Adrenal gland (tissue), 12 donors: Measurements from ENCODE around the gene LDAH. TPM values are rescaled to one million over a fixed set of nuclear protein-coding genes. Genes with fewer than 3 reads are reported as not detected.

Source experiments
- DNase-seq, 7 donors: peaks; one replicate each; pipeline ENCODE4 v3.0.0-alpha.2; 2019 to 2020
- H3K27ac ChIP-seq, 5 donors: fragments of 200-600 bp; sonication (generic) in 4 of 5; 1 replicate in 3 of 5; 2 replicates in 2 of 5; pipeline versions ENCODE4 v1.5.1 to v1.8.0; 2016 to 2020; ENCODE audit warnings: mild to moderate bottlenecking in 1 of 5
- H3K27me3 ChIP-seq: fragments of 200-600 bp; 2 replicates; pipeline ENCODE4 v1.8.0; 2021
- H3K36me3 ChIP-seq, 2 donors: fragments of 200-600 bp; replicated peaks in 1 of 2; 1 replicate in 1 of 2; 2 replicates in 1 of 2; pipeline versions ENCODE4 v1.5.1 to v1.8.0; 2018 to 2022
- H3K4me1 ChIP-seq, 2 donors: fragments of 200-600 bp; replicated peaks in 1 of 2; 1 replicate in 1 of 2; 2 replicates in 1 of 2; pipeline versions ENCODE4 v1.5.1 to v1.8.0; 2018 to 2021
- H3K4me3 ChIP-seq, 4 donors: fragments of 200-600 bp; sonication (generic) in 3 of 4; one replicate each; pipeline ENCODE4 v1.5.1; 2016 to 2018
- H3K9me3 ChIP-seq, 3 donors: fragments of 200-600 bp; sonication (generic) in 1 of 3; replicated peaks in 1 of 3; 1 replicate in 2 of 3; 2 replicates in 1 of 3; pipeline versions ENCODE4 v1.5.1 to v1.8.0; 2016 to 2021
- CTCF ChIP-seq, 6 experiments: fragments of 450-650 bp in 4 of 6; fragments of 200-600 bp in 2 of 6; sonication (generic) in 1 of 6; IDR thresholded peaks; 1 replicate in 5 of 6; 2 replicates in 1 of 6; pipeline versions ENCODE4 v1.5.1 to v1.8.0; 2016 to 2021; ENCODE audit warnings: antibody characterized with exemption in 6 of 6, mild to moderate bottlenecking in 2 of 6, moderate library complexity in 1 of 6
- POLR2A ChIP-seq, 2 donors: fragments of 450-650 bp; IDR thresholded peaks; one replicate each; pipeline ENCODE4 v1.6.1; 2017; ENCODE audit warnings: antibody characterized with exemption in 2 of 2, mild to moderate bottlenecking in 2 of 2, moderate library complexity in 1 of 2
- WGBS, 4 donors: extraction: QIAGEN DNeasy Blood & Tissue Kit in 2 of 4; methylation state at CpG; one replicate each; pipeline versions ENCODE4 v1.1.5 to v1.1.7; 2013 to 2017; 5-methylcytosine and 5-hydroxymethylcytosine counted together
- intact Hi-C, 2 donors: fragments of 100-400 bp; cut with DNase I; formaldehyde crosslinking; loops; one replicate each; pipeline versions ENCODE4 v1.14.1 to v1.15.0; 2022 to 2023
- polyA plus RNA-seq, 3 donors: library from polyadenylated mRNA; stranded (reverse); fragments of 200-250 nt in 2 of 3; fragments of 350-450 nt in 1 of 3; fragmentation: Illumina TruSeq in 1 of 3; extraction: RNeasy Lipid Tissue Mini Kit (QIAGEN cat#74804) in 1 of 3; gene quantifications; one replicate each; pipeline ENCODE4 v1.2.3, GENCODE V29; 2013 to 2014
- total RNA-seq, 9 donors: library from RNA; depleted of rRNA in 4 of 9; stranded (reverse); fragments of >200 nt in 4 of 9; fragments of 120-200 nt in 1 of 9; fragmentation: NEBNext Ultra II Directional in 1 of 9; extraction: Animal tissue kit (Norgen Biotek cat#: 25700) in 1 of 9; gene quantifications; one replicate each; pipeline versions ENCODE4 v1.1.0 to v1.2.4, GENCODE V29; 2013 to 2023
- donor health status: healthy with polysubstance abuse.
- donor health status: Bipolar disorder and iron deficiency.
- donor health status: DM: yes; HTN: yes; CAD: no.
- donor health status: DM: no; HTN: no; CAD: no.
- donor health status: DM: no; HTN: no; CAD: no.
- donor health status: DM: yes; HTN: yes; CAD: no.

The LDAH gene
- total and polyA plus RNA-seq, 12 donors, result 7.0 to 64.9 (median 31.5) TPM

- no peaks in the 10 kb centered on the region for H3K9me3 ChIP-seq
- no peak overlapping the region for H3K27ac ChIP-seq
- intact Hi-C loops, result no loop called here
- DNase-seq, result no peak
- no peak overlapping the region for H3K4me3 ChIP-seq
- H3K36me3 ChIP-seq, result no peaks in the 10 kb centered on the region
- H3K4me1 ChIP-seq, result no peaks in the 10 kb centered on the region
- no peaks in the 10 kb centered on the region for H3K27me3 ChIP-seq
- TF ChIP-seq POLR2A (IDR thresholded peaks at IDR 0.05) (no peak), CTCF (IDR thresholded peaks at IDR 0.05) (no peak)
- WGBS, 4 donors, result 74 to 87% (median 76%) methylated on average over 4 of the region's 4 CpGs
Measured at GRCh38 chr2:20855456-20855855, 32.6 kb upstream of the LDAH start.

GRCh38 chr2:20852670-20853069 is 29.8 kb upstream of the LDAH start:
- intact Hi-C loops, result no loop called here
- TF ChIP-seq CTCF (IDR thresholded peaks at IDR 0.05) (no peak), POLR2A (IDR thresholded peaks at IDR 0.05) (no peak)
- DNase-seq, result no peak

GRCh38 chr2:20852139-20852538 is 29.2 kb upstream of the LDAH start:
- DNase-seq, result no peak
- Histone ChIP-seq H3K36me3 (no peaks in the 10 kb centered on the region), H3K4me1 (no peaks in the 10 kb centered on the region), H3K27me3 (no peaks in the 10 kb centered on the region), H3K9me3 (no peaks in the 10 kb centered on the region), H3K4me3 (no peak overlapping the region), H3K27ac (no peak overlapping the region)
- TF ChIP-seq CTCF (IDR thresholded peaks at IDR 0.05) (no peak), POLR2A (IDR thresholded peaks at IDR 0.05) (no peak)
- intact Hi-C loops, result no loop called here
- 78 to 88% (median 85%) methylated on average over 6 of the region's 6 CpGs for WGBS, 4 donors

More at GRCh38 chr2:20852670-20853069, 29.8 kb upstream of the LDAH start:
- H3K27ac ChIP-seq, result no peak overlapping the region
- H3K36me3 ChIP-seq, result no peaks in the 10 kb centered on the region
- H3K4me1 ChIP-seq, result no peaks in the 10 kb centered on the region
- no peaks in the 10 kb centered on the region for H3K9me3 ChIP-seq
- no peaks in the 10 kb centered on the region for H3K27me3 ChIP-seq
- 80 to 89% (median 83%) methylated on average over 3 of the region's 3 CpGs for WGBS, 4 donors
- H3K4me3 ChIP-seq, result no peak overlapping the region

- Histone ChIP-seq H3K4me1 (no peaks in the 10 kb centered on the region), H3K27ac (no peak overlapping the region), H3K4me3 (no peak overlapping the region), H3K36me3 (no peaks in the 10 kb centered on the region), H3K9me3 (no peaks in the 10 kb centered on the region), H3K27me3 (peaks cover 3% of the 10 kb centered on the region)
- no peak for DNase-seq
- no peak for TF ChIP-seq POLR2A (IDR thresholded peaks at IDR 0.05)
- no peak for TF ChIP-seq CTCF (IDR thresholded peaks at IDR 0.05)
- intact Hi-C loops, result no loop called here
- 84 to 94% (median 88%) methylated on average over 2 of the region's 2 CpGs for WGBS, 4 donors
Measured at GRCh38 chr2:20844246-20844645, 21.3 kb upstream of the LDAH start.
